Neuronal stem cell (in vitro differentiated cells): ENCODE measurements around the gene VPS13D.

Experiments used
- DNase-seq: peaks from one replicate; pipeline ENCODE4 v3.0.0-alpha.2; 2013; ENCODE audit warnings: low spot score
- H2AFZ ChIP-seq: one replicate; pipeline ENCODE4 v1.6.1; 2013; ENCODE audit warnings: mild to moderate bottlenecking, low read length, inconsistent platforms
- H2AK5ac ChIP-seq: 2 replicates; pipeline ENCODE4 v1.6.1; 2013; ENCODE audit warnings: low read depth, mild to moderate bottlenecking, inconsistent platforms, low read length, moderate library complexity, mixed read lengths
- H2BK120ac ChIP-seq: 2 replicates; pipeline ENCODE4 v1.6.1; 2013; ENCODE audit warnings: low read depth, mild to moderate bottlenecking, inconsistent platforms, low read length, moderate library complexity, mixed read lengths
- H2BK12ac ChIP-seq: one replicate; pipeline ENCODE4 v1.6.1; 2013; ENCODE audit warnings: low read length, inconsistent platforms
- H2BK15ac ChIP-seq: 2 replicates; pipeline ENCODE4 v1.6.1; 2013; ENCODE audit warnings: mild to moderate bottlenecking, low read length, inconsistent platforms, mixed read lengths
- H2BK5ac ChIP-seq: one replicate; pipeline ENCODE4 v1.6.1; 2013; ENCODE audit warnings: inconsistent platforms, mild to moderate bottlenecking, low read length, moderate library complexity
- H3K14ac ChIP-seq: one replicate; pipeline ENCODE4 v1.6.1; 2013; ENCODE audit warnings: low read length, inconsistent platforms
- H3K18ac ChIP-seq: 2 replicates; pipeline ENCODE4 v1.6.1; 2013; ENCODE audit warnings: low read length, inconsistent platforms
- H3K23ac ChIP-seq: 2 replicates; pipeline ENCODE4 v1.6.1; 2013; ENCODE audit warnings: low read depth, mild to moderate bottlenecking, mixed read lengths, low read length, inconsistent platforms; ENCODE audit not compliant: poor library complexity
- H3K27ac ChIP-seq: replicated peaks from 3 replicates; pipeline ENCODE4 v1.5.1; 2013; ENCODE audit warnings: low read length, inconsistent platforms
- H3K27me3 ChIP-seq, 3 experiments: 2 replicates each; pipeline ENCODE4 v1.6.1; 2013; ENCODE audit warnings: low read length in 3 of 3, mild to moderate bottlenecking in 2 of 3, inconsistent platforms in 1 of 3, low read depth in 1 of 3, mixed read lengths in 1 of 3, moderate library complexity in 1 of 3; ENCODE audit not compliant: control insufficient read depth in 3 of 3, insufficient read depth in 3 of 3
- H3K36me3 ChIP-seq, 2 donors: replicated peaks in 1 of 2; 2 replicates each; pipeline ENCODE4 v1.6.1; 2013; ENCODE audit warnings: low read length in 2 of 2; ENCODE audit not compliant: control insufficient read depth in 2 of 2, insufficient read depth in 2 of 2
- H3K4ac ChIP-seq: 2 replicates; pipeline ENCODE4 v1.6.1; 2013; ENCODE audit warnings: inconsistent platforms, mild to moderate bottlenecking, low read length, moderate library complexity
- H3K4me1 ChIP-seq, 2 donors: 1 replicate in 1 of 2; 2 replicates in 1 of 2; pipeline ENCODE4 v1.6.1; 2013; ENCODE audit warnings: low read length in 2 of 2, low read depth in 1 of 2; ENCODE audit not compliant: control insufficient read depth in 2 of 2, insufficient read depth in 1 of 2
- H3K4me2 ChIP-seq: one replicate; pipeline ENCODE4 v1.6.1; 2013; ENCODE audit warnings: mild to moderate bottlenecking, low read length, inconsistent platforms; ENCODE audit not compliant: insufficient read depth, poor library complexity, severe bottlenecking
- H3K4me3 ChIP-seq, 2 donors: 2 replicates each; pipeline ENCODE4 v1.5.1; 2013; ENCODE audit warnings: low read length in 2 of 2, mild to moderate bottlenecking in 2 of 2, inconsistent platforms in 1 of 2, moderate library complexity in 1 of 2
- H3K79me1 ChIP-seq: one replicate; pipeline ENCODE4 v1.6.1; 2013; ENCODE audit warnings: low read depth, mild to moderate bottlenecking, inconsistent platforms, low read length, moderate library complexity
- H3K9ac ChIP-seq: one replicate; pipeline ENCODE4 v1.6.1; 2013; ENCODE audit warnings: mild to moderate bottlenecking, low read depth, low read length, inconsistent platforms; ENCODE audit not compliant: poor library complexity
- H3K9me3 ChIP-seq, 2 donors: replicated peaks in 1 of 2; 2 replicates each; pipeline versions ENCODE3 to v1.6.1; 2013; ENCODE audit warnings: low read length in 2 of 2, mild to moderate bottlenecking in 2 of 2, inconsistent platforms in 1 of 2, low read depth in 1 of 2, mixed read lengths in 1 of 2, moderate library complexity in 1 of 2; ENCODE audit not compliant: control insufficient read depth in 2 of 2, insufficient read depth in 1 of 2
- H4K8ac ChIP-seq: one replicate; pipeline ENCODE4 v1.6.1; 2013; ENCODE audit warnings: low read depth, mild to moderate bottlenecking, inconsistent platforms, low read length, moderate library complexity
- H4K91ac ChIP-seq: one replicate; pipeline ENCODE4 v1.6.1; 2013; ENCODE audit warnings: low read length, low read depth, mild to moderate bottlenecking, inconsistent platforms; ENCODE audit not compliant: poor library complexity
- WGBS, 2 donors: extraction: QIAGEN DNeasy Blood & Tissue Kit; methylation state at CpG; one replicate each; pipeline ENCODE4 v1.1.7; 2013; ENCODE audit warnings: missing lambda C conversion rate in 2 of 2, mixed read lengths in 1 of 2; ENCODE audit not compliant: insufficient read length in 2 of 2, insufficient replicate concordance in 1 of 2; ENCODE audit errors: extremely low coverage in 2 of 2; 5-methylcytosine and 5-hydroxymethylcytosine counted together

VPS13D gene

GRCh38 chr1:12505639-12506280, 275.9 kb downstream of the VPS13D start:
- H2BK15ac ChIP-seq: peak overlapping the region; percentile 2
- no peak overlapping the region for H2BK120ac ChIP-seq
- H2BK12ac ChIP-seq: no peak overlapping the region
- no peaks in the 10 kb centered on the region for H3K9me3 ChIP-seq
- no peak overlapping the region for H2BK5ac ChIP-seq
- H4K91ac ChIP-seq: no peak overlapping the region
- no peak overlapping the region for H3K4me2 ChIP-seq
- no peak overlapping the region for H3K4me3 ChIP-seq
- H4K8ac ChIP-seq: no peak overlapping the region
- H3K9ac ChIP-seq: no peak overlapping the region
- no peak overlapping the region for H3K23ac ChIP-seq
- H3K27ac ChIP-seq: no peak overlapping the region
- H3K14ac ChIP-seq: no peak overlapping the region
- peak overlapping the region; percentile 63 for H2AFZ ChIP-seq
- no peak for DNase-seq
- H3K36me3 ChIP-seq: peaks cover 0 to 14% of the 10 kb centered on the region in 2 donors
- no peaks in the 10 kb centered on the region for H3K27me3 ChIP-seq
- H3K18ac ChIP-seq: peak overlapping the region; percentile 79
- no CpG with 5 or more reads among the region's 12 CpGs for WGBS, 2 donors
- peaks cover 22 to 26% of the 10 kb centered on the region in 2 donors for H3K4me1 ChIP-seq
- no peak overlapping the region for H2AK5ac ChIP-seq
- H3K4ac ChIP-seq: no peak overlapping the region
- peaks cover 3% of the 10 kb centered on the region for H3K79me1 ChIP-seq

DNA sequence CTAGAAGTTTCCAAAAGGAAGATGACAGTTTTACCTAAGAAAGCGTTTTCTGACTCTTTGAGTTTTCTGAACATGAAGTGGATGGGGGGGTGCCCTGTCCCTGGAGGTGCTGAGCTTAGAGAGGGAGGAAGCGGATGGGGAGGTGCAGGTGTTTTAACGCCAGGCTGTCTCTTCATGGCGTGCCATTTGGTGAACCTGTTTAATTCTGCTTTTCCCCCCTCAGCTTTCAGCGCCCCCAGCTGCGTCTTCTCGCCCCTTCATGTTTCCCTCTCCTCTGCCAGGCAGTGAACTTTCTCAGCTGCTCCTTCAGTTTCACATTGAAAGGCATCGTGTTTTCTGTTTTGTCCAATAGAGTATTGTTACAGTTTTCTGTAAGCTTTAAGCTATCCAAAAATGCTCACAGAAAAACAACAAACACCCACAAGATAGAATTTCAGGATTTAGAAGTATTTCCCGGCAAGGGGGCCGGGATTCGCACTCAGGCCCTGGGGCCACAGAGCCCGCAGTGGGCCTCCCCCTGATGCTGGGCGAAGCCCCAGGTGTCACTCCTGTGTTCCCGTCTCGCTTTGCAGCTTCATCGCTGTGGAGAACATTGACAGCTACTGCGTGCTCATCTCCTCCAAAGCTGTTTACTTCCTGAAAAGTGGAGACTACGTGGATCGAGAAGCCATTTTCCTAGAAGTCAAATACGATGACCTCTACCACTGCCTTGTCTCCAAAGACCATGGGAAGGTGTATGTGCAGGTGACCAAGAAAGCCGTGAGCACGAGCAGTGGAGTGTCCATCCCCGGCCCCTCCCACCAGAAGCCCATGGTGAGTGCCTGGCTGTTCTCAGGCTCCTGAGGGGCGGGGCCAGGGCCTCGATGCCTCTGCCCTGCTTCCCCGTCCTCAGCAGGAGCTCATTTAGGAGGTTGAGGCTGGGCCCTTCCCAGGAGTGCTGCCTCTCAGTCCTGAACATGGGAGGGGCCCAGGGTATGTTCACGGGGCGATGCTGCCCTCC, 276.8 kb downstream of the VPS13D start:
- Histone ChIP-seq H2AK5ac (no peak overlapping the region), H3K36me3 (peaks cover 0 to 14% of the 10 kb centered on the region in 2 donors), H3K14ac (no peak overlapping the region), H3K9me3 (no peaks in the 10 kb centered on the region), H3K79me1 (peaks cover 3% of the 10 kb centered on the region), H3K4me2 (no peak overlapping the region), H4K91ac (no peak overlapping the region), H3K4ac (no peak overlapping the region), H3K9ac (no peak overlapping the region), H2BK5ac (no peak overlapping the region), H3K4me3 (no peak overlapping the region), H3K27ac (no peak overlapping the region), H2AFZ (peak overlapping the region; percentile 63), H2BK12ac (no peak overlapping the region), H2BK15ac (no peak overlapping the region), H4K8ac (no peak overlapping the region), H3K27me3 (no peaks in the 10 kb centered on the region), H3K4me1 (peaks cover 26% of the 10 kb centered on the region in 2 donors), H3K23ac (no peak overlapping the region), H2BK120ac (no peak overlapping the region), H3K18ac (peak overlapping the region; percentile 74)
- no peak for DNase-seq
- no CpG with 5 or more reads among the region's 28 CpGs for WGBS, 2 donors

GRCh38 chr1:12507631-12508030, 277.8 kb downstream of the VPS13D start:
- Histone ChIP-seq H2AK5ac (no peak overlapping the region), H3K18ac (no peak overlapping the region), H3K27ac (no peak overlapping the region), H3K4me2 (no peak overlapping the region), H3K36me3 (peaks cover 0 to 14% of the 10 kb centered on the region in 2 donors), H3K9me3 (no peaks in the 10 kb centered on the region), H2BK12ac (no peak overlapping the region), H3K9ac (no peak overlapping the region), H2BK15ac (no peak overlapping the region), H3K4me3 (no peak overlapping the region), H3K27me3 (no peaks in the 10 kb centered on the region), H2BK120ac (no peak overlapping the region), H3K4me1 (peaks cover 26% of the 10 kb centered on the region in 2 donors), H3K14ac (no peak overlapping the region), H4K91ac (no peak overlapping the region), H3K79me1 (peaks cover 3% of the 10 kb centered on the region), H4K8ac (no peak overlapping the region), H3K4ac (no peak overlapping the region), H3K23ac (no peak overlapping the region), H2AFZ (no peak overlapping the region), H2BK5ac (no peak overlapping the region)
- no CpG with 5 or more reads among the region's 11 CpGs for WGBS, 2 donors
- no peak for DNase-seq

GRCh38 chr1:12508849-12509248, 279.0 kb downstream of the VPS13D start:
- H2BK5ac ChIP-seq: no peak overlapping the region
- H3K14ac ChIP-seq: no peak overlapping the region
- H2AK5ac ChIP-seq: no peak overlapping the region
- WGBS, 2 donors: 100% methylated on average over 1 of the region's 11 CpGs
- no peaks in the 10 kb centered on the region for H3K79me1 ChIP-seq
- no peak overlapping the region for H3K4ac ChIP-seq
- no peak overlapping the region for H3K4me2 ChIP-seq
- H3K9ac ChIP-seq: no peak overlapping the region
- H3K9me3 ChIP-seq: no peaks in the 10 kb centered on the region
- no peak for DNase-seq
- H4K91ac ChIP-seq: no peak overlapping the region
- no peak overlapping the region for H4K8ac ChIP-seq
- H3K27me3 ChIP-seq: no peaks in the 10 kb centered on the region
- no peak overlapping the region for H2BK120ac ChIP-seq
- peaks cover 26 to 28% of the 10 kb centered on the region in 2 donors for H3K4me1 ChIP-seq
- no peak overlapping the region for H3K23ac ChIP-seq
- no peak overlapping the region for H3K4me3 ChIP-seq
- no peak overlapping the region for H3K27ac ChIP-seq
- no peak overlapping the region for H2BK12ac ChIP-seq
- peaks cover 0 to 14% of the 10 kb centered on the region in 2 donors for H3K36me3 ChIP-seq
- no peak overlapping the region for H2AFZ ChIP-seq
- H3K18ac ChIP-seq: peak overlapping the region; percentile 4
- no peak overlapping the region for H2BK15ac ChIP-seq
